PC-9 (cell line): ENCODE data around the gene SPATA45. TPM values are rescaled to one million over a fixed set of nuclear protein-coding genes. Genes with fewer than 3 reads are reported as not detected.

Source experiments
- BruUV-seq: library from RNA; stranded (reverse); fragments of 400-500 nt; replicated peaks from 2 replicates; lab custom pipeline; 2021; lab: Mats Ljungman, UMichigan
- CTCF ChIA-PET: fragments of 300-600 bp; sonication (Branson Sonifier 250); formaldehyde crosslinking; loops from one replicate; lab custom pipeline; 2022; ENCODE audit warnings: antibody characterized with exemption; lab: Charles Lee
- POLR2A ChIA-PET: fragments of 300-600 bp; sonication (Branson Sonifier 250); formaldehyde crosslinking; loops from one replicate; lab custom pipeline; 2022; ENCODE audit warnings: antibody characterized with exemption; ENCODE audit not compliant: unreplicated experiment; lab: Charles Lee
- DNase-seq, 2 experiments: peaks; one replicate each; pipeline versions ENCODE4 v3.0.0 to v3.0.0-alpha.2; 2015 to 2022; ENCODE audit warnings: mixed read lengths in 1 of 2
- H2AFZ ChIP-seq: fragments of 200-600 bp; sonication (generic); 2 replicates; pipeline ENCODE4 v1.8.1; 2017; ENCODE audit warnings: antibody characterized with exemption
- H3F3A ChIP-seq: fragments of 200-600 bp; sonication (generic); 2 replicates; pipeline ENCODE4 v1.8.1; 2017; ENCODE audit warnings: antibody characterized with exemption, mild to moderate bottlenecking, low read depth; ENCODE audit not compliant: insufficient read depth
- H3K27ac ChIP-seq: fragments of 200-600 bp; sonication (generic); 2 replicates; pipeline ENCODE4 v1.6.1; 2016; ENCODE audit warnings: mixed run types
- H3K27me3 ChIP-seq: fragments of 200-600 bp; sonication (generic); 2 replicates; pipeline ENCODE4 v1.6.1; 2016; ENCODE audit warnings: low read depth, mixed run types; ENCODE audit not compliant: insufficient read depth
- H3K36me3 ChIP-seq: fragments of 200-600 bp; sonication (generic); 2 replicates; pipeline ENCODE4 v1.6.1; 2016; ENCODE audit warnings: low read depth, mixed run types
- H3K4me1 ChIP-seq: fragments of 200-600 bp; sonication (generic); replicated peaks from 2 replicates; pipeline ENCODE4 v1.6.1; 2016; ENCODE audit warnings: mixed run types; ENCODE audit not compliant: insufficient read depth
- H3K4me2 ChIP-seq: fragments of 200-600 bp; sonication (generic); 2 replicates; pipeline ENCODE4 v1.6.1; 2017; ENCODE audit warnings: mixed run types
- H3K4me3 ChIP-seq: fragments of 200-600 bp; sonication (generic); 2 replicates; pipeline ENCODE4 v1.6.1; 2016; ENCODE audit warnings: mixed run types
- H3K79me2 ChIP-seq: fragments of 200-600 bp; sonication (generic); 2 replicates; pipeline ENCODE4 v1.6.1; 2017; ENCODE audit warnings: low read depth, mixed run types
- H3K9me2 ChIP-seq: fragments of 200-600 bp; sonication (generic); 2 replicates; pipeline ENCODE4 v1.8.1; 2017; ENCODE audit warnings: mild to moderate bottlenecking; ENCODE audit not compliant: insufficient read depth
- H3K9me3 ChIP-seq: fragments of 200-600 bp; sonication (generic); 2 replicates; pipeline ENCODE4 v1.8.1; 2016; ENCODE audit warnings: low read depth; ENCODE audit not compliant: insufficient read depth
- H4K20me1 ChIP-seq: fragments of 200-600 bp; sonication (generic); 2 replicates; pipeline ENCODE4 v1.8.1; 2017; ENCODE audit not compliant: insufficient read depth
- CTCF ChIP-seq: fragments of 200-600 bp; sonication (generic); conservative IDR thresholded peaks from 2 replicates; pipeline ENCODE4 v1.6.1; 2017; ENCODE audit warnings: mixed run types, antibody characterized with exemption, mild to moderate bottlenecking, moderate library complexity
- EZH2 ChIP-seq: fragments of 200-600 bp; sonication (generic); IDR thresholded peaks from 2 replicates; pipeline ENCODE4 v1.8.0; 2017; ENCODE audit warnings: antibody characterized with exemption, low read depth
- intact Hi-C: fragments of 100-400 bp; cut with micrococcal nuclease; formaldehyde crosslinking; loops from one replicate; pipeline ENCODE4 v1.10.0; 2022; ENCODE audit not compliant: unreplicated experiment
- total RNA-seq: library from RNA; stranded (reverse); gene quantifications from 2 replicates; pipeline ENCODE4 v1.2.3, GENCODE V29; 2021

Gene SPATA45
- total RNA-seq, 1 experiment from 2014 or later: not detected

- H3K79me2 ChIP-seq: no peaks in the 10 kb centered on the region
- H3K9me2 ChIP-seq: no peaks in the 10 kb centered on the region
- ChIA-PET CTCF (no interaction called here), POLR2A (interaction anchor here (0.6 kb wide), 1 partner anchor 25 kb away, joined by 4 read pairs; no protein-coding TSS in a partner anchor)
- BruUV-seq: no TSS peak
- peaks cover 7% of the 10 kb centered on the region; the same call in 1 of the 2 replicates for H3K36me3 ChIP-seq
- no peaks in the 10 kb centered on the region for H3K4me1 ChIP-seq
- no peaks in the 10 kb centered on the region for H4K20me1 ChIP-seq
- no peaks in the 10 kb centered on the region for H3K9me3 ChIP-seq
- no peak overlapping the region for H3K4me3 ChIP-seq
- intact Hi-C loops: no loop called here
- no peak overlapping the region for H2AFZ ChIP-seq
- no peak overlapping the region for H3K27ac ChIP-seq
- no peaks in the 10 kb centered on the region for H3K27me3 ChIP-seq
- no peak overlapping the region for H3K4me2 ChIP-seq
- TF ChIP-seq EZH2 (no peak), CTCF (no peak)
- no peak for DNase-seq
- H3F3A ChIP-seq: no peaks in the 10 kb centered on the region
Measured at GRCh38 chr1:212879947-212880690, 32.7 kb upstream of the SPATA45 start.

GRCh38 chr1:212878418-212878817, 31.0 kb upstream of the SPATA45 start:
- peaks cover 7% of the 10 kb centered on the region for H3K36me3 ChIP-seq
- H3K9me3 ChIP-seq: no peaks in the 10 kb centered on the region
- no TSS peak for BruUV-seq
- H3K4me1 ChIP-seq: no peaks in the 10 kb centered on the region
- H3K4me2 ChIP-seq: no peak overlapping the region
- H4K20me1 ChIP-seq: no peaks in the 10 kb centered on the region
- H3F3A ChIP-seq: 0 out of 2 replicates have a peak, but pooled peaks cover 1% of the 10 kb centered on the region
- CTCF ChIA-PET: no interaction called here
- intact Hi-C loops: no loop called here
- no peak overlapping the region for H3K4me3 ChIP-seq
- H3K27ac ChIP-seq: no peak overlapping the region
- POLR2A ChIA-PET: no interaction called here
- no peaks in the 10 kb centered on the region for H3K9me2 ChIP-seq
- H3K79me2 ChIP-seq: no peaks in the 10 kb centered on the region
- H2AFZ ChIP-seq: no peak overlapping the region
- TF ChIP-seq EZH2 (no peak), CTCF (no peak)
- no peak for DNase-seq
- no peaks in the 10 kb centered on the region for H3K27me3 ChIP-seq

GRCh38 chr1:212873518-212873917, 26.1 kb upstream of the SPATA45 start:
- Histone ChIP-seq H3K79me2 (no peaks in the 10 kb centered on the region), H3K4me3 (no peak overlapping the region), H3K4me1 (no peaks in the 10 kb centered on the region), H2AFZ (no peak overlapping the region), H3K4me2 (no peak overlapping the region), H3F3A (0 out of 2 replicates have a peak, but pooled peaks cover 2% of the 10 kb centered on the region), H3K27ac (no peak overlapping the region), H3K36me3 (peaks cover 9% of the 10 kb centered on the region), H3K9me3 (no peaks in the 10 kb centered on the region), H3K9me2 (no peaks in the 10 kb centered on the region), H3K27me3 (no peaks in the 10 kb centered on the region), H4K20me1 (no peaks in the 10 kb centered on the region)
- no TSS peak for BruUV-seq
- intact Hi-C loops: no loop called here
- TF ChIP-seq EZH2 (no peak), CTCF (no peak)
- POLR2A ChIA-PET: no interaction called here
- CTCF ChIA-PET: no interaction called here
- no peak for DNase-seq
